NB4 (cell line): Measurements from ENCODE around the gene CTNND1.

ENCODE experiments used
- CTCF ChIP-seq: IDR thresholded peaks from one replicate; pipeline ENCODE4 v1.5.1; 2012; ENCODE audit warnings: low read depth, low read length
- MAX ChIP-seq: IDR thresholded peaks from 2 replicates; pipeline ENCODE4 v1.6.1; 2011; ENCODE audit warnings: low read depth, low read length
- POLR2A ChIP-seq: IDR thresholded peaks from 2 replicates; pipeline ENCODE4 v1.6.1; 2011; ENCODE audit warnings: mild to moderate bottlenecking; ENCODE audit not compliant: insufficient read length; ENCODE audit errors: extremely low read depth

GRCh38 chr11:57786436-57786835 lies 24.8 kb downstream of the CTNND1 start:
- TF ChIP-seq CTCF (no peak), POLR2A (no peak), MAX (no peak)
